HG03045 (cell line): ENCODE results near the gene FAM76A.
"Not testable (repeated sequence)": the region's sequence is repeated elsewhere in the genome, so short reads cannot be mapped to it uniquely, and the experiment has no call there.

Experiments
- ATAC-seq: cut with Tn5 transposase; IDR thresholded peaks from one replicate; pipeline ENCODE4 v1.9.1; 2021; ENCODE audit warnings: mild to moderate bottlenecking, moderate library complexity; ENCODE audit not compliant: unreplicated experiment

Gene FAM76A

GRCh38 chr1:27774654-27775053 is 48.9 kb downstream of the FAM76A start:
- no peak for ATAC-seq

DNA sequence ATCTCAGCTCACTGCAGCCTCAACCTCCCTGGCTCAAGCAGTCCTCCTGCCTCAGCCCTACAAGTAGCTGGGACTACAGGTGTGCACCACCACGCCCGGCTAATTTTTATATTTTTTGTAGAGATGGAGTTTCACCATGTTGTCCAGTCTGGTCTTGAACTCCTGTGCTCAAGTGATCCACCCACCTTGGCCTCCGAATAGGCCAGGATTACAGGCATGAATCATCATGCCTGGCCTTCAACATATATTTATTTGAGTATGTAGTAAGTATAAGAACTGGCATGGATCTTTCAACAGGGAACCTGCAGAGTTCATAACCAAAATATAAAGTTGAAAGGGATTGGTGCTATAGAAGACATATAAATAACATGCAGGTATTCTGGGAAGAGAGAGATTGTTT is 49.6 kb downstream of the FAM76A start:
- ATAC-seq = not testable (repeated sequence)

DNA sequence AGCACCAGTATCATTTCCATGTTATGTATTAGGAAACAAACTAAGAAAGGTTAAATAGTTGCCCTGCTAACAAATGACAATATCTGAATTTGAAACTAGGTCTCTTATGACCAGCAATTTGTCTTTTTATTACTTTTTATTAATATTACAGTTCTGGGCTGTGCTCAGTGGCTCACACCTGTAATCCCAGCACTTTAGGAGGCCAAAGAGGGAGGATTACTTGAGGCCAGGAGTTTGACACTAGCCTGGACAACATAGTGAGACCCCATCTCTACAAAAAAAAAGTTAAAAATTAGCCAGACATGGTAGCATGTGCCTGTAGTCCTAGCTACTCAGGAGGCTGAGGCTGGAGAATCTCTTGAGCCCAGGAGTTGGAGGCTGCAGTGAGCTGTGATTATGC is 50.5 kb downstream of the FAM76A start:
- not testable (repeated sequence) for ATAC-seq

- no peak for ATAC-seq
Observed at GRCh38 chr1:27778056-27778455, 52.3 kb downstream of the FAM76A start.

- no peak for ATAC-seq
Observed at GRCh38 chr1:27779122-27779521, 53.4 kb downstream of the FAM76A start.

DNA sequence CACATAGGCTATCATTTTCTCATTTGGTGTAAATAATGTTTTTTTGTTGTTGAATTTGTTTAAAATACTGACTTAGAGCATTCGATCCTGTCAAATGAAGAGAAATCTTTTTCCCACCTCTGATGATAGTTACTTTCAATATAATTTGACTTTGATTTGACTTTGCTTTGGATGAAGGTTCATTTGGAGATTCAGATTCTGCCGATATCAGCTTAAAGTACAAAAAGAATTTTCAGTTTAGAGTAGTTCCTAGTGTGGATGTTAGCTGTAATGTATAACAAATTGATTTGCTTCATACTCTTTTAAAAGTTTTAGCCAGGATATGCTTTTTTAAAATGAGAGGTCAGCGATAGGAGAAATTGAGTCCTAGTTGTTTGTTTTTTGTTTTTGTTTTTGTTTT is 57.2 kb downstream of the FAM76A start:
- ATAC-seq = no peak

DNA sequence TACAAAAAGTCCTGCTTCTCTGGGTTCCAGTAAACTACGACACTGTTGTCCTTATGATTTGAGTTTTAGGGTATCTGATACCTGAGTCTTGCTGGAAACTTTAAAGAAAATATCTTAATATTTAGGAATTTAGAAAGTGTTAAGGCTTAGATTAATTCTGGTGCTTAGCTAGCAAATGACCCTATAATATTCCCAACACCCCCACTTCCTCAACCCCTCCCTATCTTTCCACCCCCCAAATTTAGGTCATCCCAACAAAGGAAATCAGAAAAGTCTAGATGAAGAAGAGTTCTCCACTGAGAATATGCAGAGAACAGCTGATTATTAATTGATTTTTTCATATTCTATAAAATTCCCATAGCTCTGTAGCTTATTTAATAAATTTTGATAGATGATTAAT is 58.9 kb downstream of the FAM76A start:
- no peak for ATAC-seq

DNA sequence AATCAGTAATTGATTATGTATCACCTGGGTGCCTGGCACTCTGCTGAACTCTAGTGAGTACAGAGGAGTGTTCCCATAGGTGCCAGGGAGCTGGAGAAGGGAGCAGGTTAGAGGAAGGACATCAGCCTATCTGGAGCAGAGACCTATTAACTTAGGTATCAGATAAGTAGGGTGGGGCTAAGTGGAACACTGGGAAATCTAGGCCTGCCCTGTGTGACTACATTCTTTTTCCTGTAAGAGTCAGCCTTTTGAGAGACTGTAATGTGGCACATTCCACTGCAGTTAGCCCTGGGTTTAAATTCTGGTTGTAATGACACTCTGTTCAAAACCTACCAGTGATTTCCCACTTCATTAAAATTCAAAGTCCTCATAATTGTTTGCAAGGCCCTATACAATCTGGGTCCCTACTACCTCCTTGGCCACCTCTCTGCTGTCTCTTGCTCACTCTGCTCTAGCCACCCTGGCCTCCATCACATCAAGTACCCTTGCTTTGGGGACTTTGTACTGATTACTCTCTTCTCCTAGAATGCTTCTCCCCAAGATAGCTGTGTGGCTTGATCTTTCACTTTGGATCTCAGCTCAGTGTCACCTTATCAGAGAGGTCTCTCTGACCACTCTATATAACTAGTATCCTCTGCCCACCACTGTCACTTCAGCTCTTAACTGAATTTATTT is 60.2 kb downstream of the FAM76A start:
- no peak for ATAC-seq

- ATAC-seq = no peak
Observed at GRCh38 chr1:27787895-27788294, 62.1 kb downstream of the FAM76A start.

DNA sequence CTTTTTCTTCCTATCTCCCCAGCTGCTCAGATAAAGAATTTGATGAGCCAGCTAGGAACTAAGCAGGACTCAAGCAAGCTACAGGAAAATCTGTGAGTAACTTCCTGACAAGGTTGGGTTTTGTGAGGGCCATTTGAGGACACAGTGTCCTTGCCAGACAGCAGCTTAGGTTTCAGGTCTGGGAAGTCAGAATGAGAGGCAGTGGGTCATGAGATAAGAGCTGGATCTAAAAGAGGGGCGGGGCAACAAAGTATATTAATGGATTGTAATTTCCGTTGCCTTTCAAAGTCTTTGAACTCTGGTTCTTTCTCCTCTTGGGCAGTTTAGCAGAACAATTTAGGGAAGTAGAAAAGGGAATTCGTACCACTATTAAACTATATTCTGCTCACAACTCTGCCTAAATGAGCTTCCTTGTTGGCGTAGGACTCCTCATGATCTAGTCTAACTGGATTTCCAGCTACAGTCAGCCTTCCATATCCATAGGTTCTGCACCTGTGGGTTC is 63.8 kb downstream of the FAM76A start:
- no peak for ATAC-seq

- ATAC-seq = not testable (repeated sequence)
Observed at GRCh38 chr1:27790270-27790669, 64.5 kb downstream of the FAM76A start.

- no peak for ATAC-seq
Observed at GRCh38 chr1:27795601-27796000, 69.8 kb downstream of the FAM76A start.

- ATAC-seq = no peak
Observed at GRCh38 chr1:27804791-27805190, 79.0 kb downstream of the FAM76A start.

- ATAC-seq = no peak
Observed at GRCh38 chr1:27806758-27807157, 81.0 kb downstream of the FAM76A start.

GRCh38 chr1:27807385-27807784 is 81.6 kb downstream of the FAM76A start:
- no peak for ATAC-seq

DNA sequence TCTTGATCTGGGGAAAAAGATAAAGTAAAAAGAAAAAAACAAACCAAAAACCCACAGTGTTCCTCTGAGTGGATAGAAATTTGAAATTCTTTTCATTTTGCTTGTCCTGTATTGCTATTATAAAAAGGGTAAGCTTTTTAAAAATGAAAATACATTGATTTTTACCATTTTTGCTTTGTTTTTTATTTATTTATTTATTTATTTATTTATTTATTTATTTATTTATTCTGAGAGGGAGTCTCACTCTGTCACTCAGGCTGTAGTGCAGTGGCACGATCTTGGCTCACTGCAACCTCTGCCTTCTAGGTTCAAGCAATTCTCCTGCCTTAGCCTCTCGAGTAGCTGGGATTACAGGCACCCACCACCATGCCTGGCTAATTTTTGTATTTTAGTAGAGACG is 82.4 kb downstream of the FAM76A start:
- not testable (repeated sequence) for ATAC-seq

GRCh38 chr1:27809883-27810282 is 84.1 kb downstream of the FAM76A start:
- ATAC-seq = no peak

DNA sequence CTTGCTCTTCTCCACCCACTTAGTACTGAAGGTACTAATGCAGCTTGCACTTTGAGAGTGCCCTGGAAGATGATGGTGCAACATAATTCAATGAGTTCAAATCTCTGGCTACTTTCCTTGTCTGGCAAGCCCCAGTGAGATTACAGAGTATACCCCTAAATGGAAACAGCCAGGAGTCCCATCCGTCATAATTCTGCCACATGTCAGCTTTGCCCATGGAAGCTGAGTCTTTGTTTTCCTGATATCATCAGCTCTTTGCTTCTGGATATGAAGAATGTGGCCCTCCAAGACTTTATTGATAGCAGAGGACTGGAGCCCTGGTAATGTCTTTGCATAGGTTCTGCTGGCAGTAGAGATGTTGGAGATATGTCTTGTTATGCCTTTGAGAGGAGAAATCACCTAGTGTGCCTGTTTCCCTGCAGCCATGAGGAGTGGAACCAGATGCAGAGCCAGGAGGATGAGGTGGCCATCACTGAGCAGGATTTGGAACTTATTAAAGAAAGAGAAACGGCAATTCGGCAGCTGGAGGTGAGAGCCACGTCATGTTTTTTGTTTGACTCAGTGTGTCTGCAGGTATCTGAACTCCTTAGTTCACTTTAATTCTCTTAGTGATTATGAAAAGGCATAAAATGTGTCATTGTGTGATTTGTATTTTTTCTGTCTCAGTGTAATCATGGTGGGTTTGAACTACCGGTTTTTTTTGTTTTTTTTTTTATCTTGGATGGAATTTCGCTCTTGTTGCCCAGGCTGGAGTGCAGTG is 86.2 kb downstream of the FAM76A start:
- ATAC-seq = no peak
